GM23338 (cell line): ENCODE measurements around the gene DOCK1. TPM values are rescaled to one million over a fixed set of nuclear protein-coding genes. Genes with fewer than 3 reads are reported as not detected.
A peak's percentile ranks its signal among the peaks of the same experiment; 100 is the strongest.

ENCODE experiments used
- ATAC-seq: fragments of 200-7000 bp; cut with Tn5 transposase; 3 replicates; pipeline ENCODE4 v1.9.1; 2020
- DNase-seq: peaks from one replicate; pipeline ENCODE4 v3.0.0-alpha.2; 2015; ENCODE audit warnings: low spot score
- H2AFZ ChIP-seq: fragments of 200-600 bp; sonication (generic); 2 replicates; pipeline ENCODE4 v1.8.0; 2016; ENCODE audit warnings: antibody characterized with exemption, mild to moderate bottlenecking, moderate library complexity
- H3F3A ChIP-seq: fragments of 200-600 bp; sonication (generic); replicated peaks from 2 replicates; pipeline ENCODE4 v1.8.0; 2017; ENCODE audit warnings: antibody characterized with exemption, mixed run types, low read depth
- H3K27ac ChIP-seq: fragments of 200-600 bp; sonication (generic); 2 replicates; pipeline ENCODE4 v1.6.1; 2016; ENCODE audit warnings: low read depth
- H3K27me3 ChIP-seq: fragments of 200-600 bp; sonication (generic); 2 replicates; pipeline ENCODE4 v1.8.0; 2016; ENCODE audit warnings: mild to moderate bottlenecking, mixed run types, moderate library complexity; ENCODE audit not compliant: insufficient read depth
- H3K36me3 ChIP-seq: fragments of 200-600 bp; sonication (generic); 2 replicates; pipeline ENCODE4 v1.8.0; 2016; ENCODE audit warnings: mild to moderate bottlenecking; ENCODE audit not compliant: insufficient read depth
- H3K4me1 ChIP-seq: fragments of 200-600 bp; sonication (generic); 2 replicates; pipeline ENCODE4 v1.8.0; 2016; ENCODE audit warnings: mild to moderate bottlenecking, moderate library complexity; ENCODE audit not compliant: insufficient read depth
- H3K4me2 ChIP-seq: fragments of 200-600 bp; sonication (generic); 2 replicates; pipeline ENCODE4 v1.7.1; 2017; ENCODE audit warnings: mixed run types
- H3K4me3 ChIP-seq: fragments of 200-600 bp; sonication (generic); 2 replicates; pipeline ENCODE4 v1.6.1; 2016; ENCODE audit warnings: mixed run types
- H3K79me2 ChIP-seq: fragments of 200-600 bp; sonication (generic); replicated peaks from 2 replicates; pipeline ENCODE4 v1.8.0; 2017; ENCODE audit warnings: mild to moderate bottlenecking; ENCODE audit not compliant: insufficient read depth
- H3K9me2 ChIP-seq: fragments of 200-600 bp; sonication (generic); 2 replicates; pipeline ENCODE4 v1.8.0; 2017; ENCODE audit not compliant: insufficient read depth
- H4K20me1 ChIP-seq: fragments of 200-600 bp; sonication (generic); replicated peaks from 2 replicates; pipeline ENCODE4 v1.8.0; 2017; ENCODE audit warnings: mild to moderate bottlenecking; ENCODE audit not compliant: insufficient read depth
- H3K27ac Mint-ChIP-seq: 2 replicates; pipeline ENCODE4 v1.8.0; 2020; ENCODE audit warnings: inconsistent platforms, mild to moderate bottlenecking, moderate library complexity, mixed read lengths
- H3K27me3 Mint-ChIP-seq: 3 replicates; pipeline ENCODE4 v1.8.0; 2022; ENCODE audit warnings: low read depth, mild to moderate bottlenecking, moderate library complexity, mixed read lengths, inconsistent platforms; ENCODE audit not compliant: insufficient read depth, poor library complexity
- H3K36me3 Mint-ChIP-seq: 3 replicates; pipeline ENCODE4 v1.8.0; 2021; ENCODE audit warnings: low read depth, mild to moderate bottlenecking, inconsistent platforms, moderate library complexity, mixed read lengths
- H3K4me1 Mint-ChIP-seq: 3 replicates; pipeline ENCODE4 v1.8.0; 2020; ENCODE audit warnings: mild to moderate bottlenecking, inconsistent platforms, mixed read lengths
- H3K4me3 Mint-ChIP-seq: 3 replicates; pipeline ENCODE4 v1.8.0; 2021; ENCODE audit warnings: moderate library complexity, mild to moderate bottlenecking, inconsistent platforms, mixed read lengths
- H3K9me3 Mint-ChIP-seq: 3 replicates; pipeline ENCODE4 v1.8.0; 2020; ENCODE audit warnings: moderate library complexity, mild to moderate bottlenecking, inconsistent platforms, mixed read lengths
- CREB1 ChIP-seq: fragments of 250-450 bp; sonication (Bioruptor Pico); IDR thresholded peaks from 2 replicates; pipeline ENCODE4 v1.5.0; 2020; ENCODE audit warnings: low read depth, mild to moderate bottlenecking, moderate library complexity
- CTCF ChIP-seq, 2 experiments: fragments of 200-600 bp in 1 of 2; sonication (generic) in 1 of 2; conservative IDR thresholded peaks; 2 replicates each; pipeline versions ENCODE4 v1.5.1 to v1.6.1; 2016 to 2017; ENCODE audit warnings: antibody characterized with exemption in 2 of 2, low read depth in 2 of 2, mild to moderate bottlenecking in 2 of 2, moderate library complexity in 1 of 2
- ETS1 ChIP-seq: IDR thresholded peaks from 2 replicates; pipeline ENCODE4 v1.6.1; 2016; ENCODE audit warnings: antibody characterized with exemption
- EZH2 ChIP-seq: fragments of 200-600 bp; sonication (generic); IDR thresholded peaks from one replicate; pipeline ENCODE4 v1.8.0; 2017; ENCODE audit warnings: antibody characterized with exemption, mild to moderate bottlenecking, low read depth; ENCODE audit not compliant: unreplicated experiment
- EZH2phosphoT487 ChIP-seq: fragments of 200-600 bp; sonication (generic); IDR thresholded peaks from one replicate; pipeline ENCODE4 v1.8.1; 2018; ENCODE audit warnings: antibody characterized with exemption; ENCODE audit not compliant: unreplicated experiment
- JUNB ChIP-seq: IDR thresholded peaks from one replicate; pipeline ENCODE4 v1.6.1; 2016; ENCODE audit warnings: antibody characterized with exemption; ENCODE audit not compliant: unreplicated experiment
- NANOG ChIP-seq: IDR thresholded peaks from 2 replicates; pipeline ENCODE4 v1.6.1; 2016; ENCODE audit warnings: antibody characterized with exemption, borderline replicate concordance
- POLR2AphosphoS5 ChIP-seq: IDR thresholded peaks from 2 replicates; pipeline ENCODE4 v1.6.1; 2016; ENCODE audit warnings: antibody characterized with exemption, low read depth
- ZNF114 ChIP-seq: fragments of 250-450 bp; sonication (Bioruptor Pico); IDR thresholded peaks from 2 replicates; pipeline ENCODE4 v1.5.0; 2020; ENCODE audit warnings: mild to moderate bottlenecking, moderate library complexity
- ZNF331 ChIP-seq: fragments of 250-450 bp; sonication (Bioruptor Pico); IDR thresholded peaks from 2 replicates; pipeline ENCODE4 v1.5.0; 2020; ENCODE audit warnings: low read depth, mild to moderate bottlenecking, moderate library complexity
- ZNF462 ChIP-seq: fragments of 250-450 bp; sonication (Bioruptor Pico); IDR thresholded peaks from 2 replicates; pipeline ENCODE4 v1.5.0; 2020; ENCODE audit warnings: mild to moderate bottlenecking, moderate library complexity
- polyA plus RNA-seq: library from polyadenylated mRNA; unstranded; fragments of >200 nt; fragmentation: Nextera tagmentation; extraction: Ambion mirVana; gene quantifications from 2 replicates; pipeline ENCODE4 v1.2.1, GENCODE V29; 2016
- total RNA-seq: library from RNA; depleted of rRNA; stranded (reverse); fragments of >200 nt; shearing (Covaris generic); gene quantifications from 2 replicates; pipeline ENCODE4 v1.2.3, GENCODE V29; 2014

DOCK1 gene
- total and polyA plus RNA-seq, 2 experiments from 2014 or later, result 13.2 to 55.3 TPM

- peaks cover 13% of the 10 kb centered on the region for H3K4me1 Mint-ChIP-seq
- DNase-seq (no peak), ATAC-seq (no peak)
- H3K4me3 Mint-ChIP-seq, result no peak overlapping the region
- H3K36me3 Mint-ChIP-seq, result no peaks in the 10 kb centered on the region
- no peak overlapping the region for H3K4me3 ChIP-seq
- H3F3A ChIP-seq, result no peaks in the 10 kb centered on the region
- no peak overlapping the region for H2AFZ ChIP-seq
- H3K27me3 Mint-ChIP-seq, result peaks cover 2% of the 10 kb centered on the region
- no peak overlapping the region for H3K4me2 ChIP-seq
- H3K79me2 ChIP-seq, result no peaks in the 10 kb centered on the region
- H4K20me1 ChIP-seq, result no peaks in the 10 kb centered on the region
- no peak overlapping the region for H3K27ac ChIP-seq
- H3K27me3 ChIP-seq, result no peaks in the 10 kb centered on the region
- H3K36me3 ChIP-seq, result no peaks in the 10 kb centered on the region
- H3K27ac Mint-ChIP-seq, result peak overlapping the region; percentile 62; the same call in 1 of the 2 replicates
- no peaks in the 10 kb centered on the region for H3K9me3 Mint-ChIP-seq
- TF ChIP-seq ETS1 (no peak), ZNF331 (no peak), ZNF114 (CRISPR knock-in tag) (no peak), EZH2 (no peak), POLR2AphosphoS5 (no peak), JUNB (no peak), CREB1 (CRISPR knock-in tag) (no peak)
- H3K9me2 ChIP-seq, result no peaks in the 10 kb centered on the region
- H3K4me1 ChIP-seq, result no peaks in the 10 kb centered on the region
Observed at GRCh38 chr10:127351542-127351941, 446.3 kb downstream of the DOCK1 start.

- H3K36me3 Mint-ChIP-seq, result peaks cover 4% of the 10 kb centered on the region; the same call in 1 of the 3 replicates
- H2AFZ ChIP-seq, result no peak overlapping the region
- H3K27ac ChIP-seq, result no peak overlapping the region
- H3K27me3 ChIP-seq, result no peaks in the 10 kb centered on the region
- no peaks in the 10 kb centered on the region for H3K4me1 ChIP-seq
- H3K9me3 Mint-ChIP-seq, result no peaks in the 10 kb centered on the region
- H3K27me3 Mint-ChIP-seq, result peaks cover 2% of the 10 kb centered on the region
- no peak for DNase-seq
- no peaks in the 10 kb centered on the region for H3K79me2 ChIP-seq
- no peaks in the 10 kb centered on the region for H3F3A ChIP-seq
- H3K27ac Mint-ChIP-seq, result 0 out of 2 replicates have a peak overlapping the region, but pooled peaks have one; percentile 40
- H3K36me3 ChIP-seq, result no peaks in the 10 kb centered on the region
- H4K20me1 ChIP-seq, result no peaks in the 10 kb centered on the region
- ATAC-seq, result no peak
- no peaks in the 10 kb centered on the region for H3K9me2 ChIP-seq
- no peak overlapping the region for H3K4me3 Mint-ChIP-seq
- H3K4me3 ChIP-seq, result no peak overlapping the region
- TF ChIP-seq CREB1 (CRISPR knock-in tag), result no peak
- TF ChIP-seq NANOG, result no peak
- no peak for TF ChIP-seq JUNB
- no peak for TF ChIP-seq POLR2AphosphoS5
- TF ChIP-seq EZH2phosphoT487, result no peak
- TF ChIP-seq CTCF (conservative IDR thresholded peaks at IDR 0.05; ENCODE audit: low read depth in 2 of 2), result no peak
- TF ChIP-seq ZNF114 (CRISPR knock-in tag), result no peak
- no peak for TF ChIP-seq ETS1
- TF ChIP-seq ZNF462, result no peak
- no peak for TF ChIP-seq EZH2
- no peak for TF ChIP-seq ZNF331
- H3K4me2 ChIP-seq, result no peak overlapping the region
- peaks cover 19% of the 10 kb centered on the region for H3K4me1 Mint-ChIP-seq
Observed at GRCh38 chr10:127353544-127353943, 448.3 kb downstream of the DOCK1 start.
